ENCODE measurements around the gene NPAS3. TPM values are rescaled to one million over a fixed set of nuclear protein-coding genes. Genes with fewer than 3 reads are reported as not detected.

NPAS3 gene
- total RNA-seq, 3 donors from 2014 or later: 0.96 to 4.0 (median 2.0) TPM

- intact Hi-C loops (cut with DNase I; ENCODE audit: low total_unique reads): no loop called here
- Histone ChIP-seq H3K4me3 (no peak overlapping the region), H3K27ac (no peak overlapping the region), H3K27me3 (no peaks in the 10 kb centered on the region), H3K9me3 (no peaks in the 10 kb centered on the region), H3K36me3 (no peaks in the 10 kb centered on the region), H3K4me1 (no peaks in the 10 kb centered on the region)
- TF ChIP-seq, protein P1, sequence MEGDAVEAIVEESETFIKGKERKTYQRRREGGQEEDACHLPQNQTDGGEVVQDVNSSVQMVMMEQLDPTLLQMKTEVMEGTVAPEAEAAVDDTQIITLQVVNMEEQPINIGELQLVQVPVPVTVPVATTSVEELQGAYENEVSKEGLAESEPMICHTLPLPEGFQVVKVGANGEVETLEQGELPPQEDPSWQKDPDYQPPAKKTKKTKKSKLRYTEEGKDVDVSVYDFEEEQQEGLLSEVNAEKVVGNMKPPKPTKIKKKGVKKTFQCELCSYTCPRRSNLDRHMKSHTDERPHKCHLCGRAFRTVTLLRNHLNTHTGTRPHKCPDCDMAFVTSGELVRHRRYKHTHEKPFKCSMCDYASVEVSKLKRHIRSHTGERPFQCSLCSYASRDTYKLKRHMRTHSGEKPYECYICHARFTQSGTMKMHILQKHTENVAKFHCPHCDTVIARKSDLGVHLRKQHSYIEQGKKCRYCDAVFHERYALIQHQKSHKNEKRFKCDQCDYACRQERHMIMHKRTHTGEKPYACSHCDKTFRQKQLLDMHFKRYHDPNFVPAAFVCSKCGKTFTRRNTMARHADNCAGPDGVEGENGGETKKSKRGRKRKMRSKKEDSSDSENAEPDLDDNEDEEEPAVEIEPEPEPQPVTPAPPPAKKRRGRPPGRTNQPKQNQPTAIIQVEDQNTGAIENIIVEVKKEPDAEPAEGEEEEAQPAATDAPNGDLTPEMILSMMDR (IDR thresholded peaks at IDR 0.05): no peak
- TF ChIP-seq POLR2A (IDR thresholded peaks at IDR 0.05) (no peak), POLR2AphosphoS5 (IDR thresholded peaks at IDR 0.05) (no peak)
- no peak for DNase-seq (ENCODE audit: low spot score in 2 of 2)
Measured at GRCh38 chr14:33229269-33229929, 290.7 kb downstream of the NPAS3 start.

DNA sequence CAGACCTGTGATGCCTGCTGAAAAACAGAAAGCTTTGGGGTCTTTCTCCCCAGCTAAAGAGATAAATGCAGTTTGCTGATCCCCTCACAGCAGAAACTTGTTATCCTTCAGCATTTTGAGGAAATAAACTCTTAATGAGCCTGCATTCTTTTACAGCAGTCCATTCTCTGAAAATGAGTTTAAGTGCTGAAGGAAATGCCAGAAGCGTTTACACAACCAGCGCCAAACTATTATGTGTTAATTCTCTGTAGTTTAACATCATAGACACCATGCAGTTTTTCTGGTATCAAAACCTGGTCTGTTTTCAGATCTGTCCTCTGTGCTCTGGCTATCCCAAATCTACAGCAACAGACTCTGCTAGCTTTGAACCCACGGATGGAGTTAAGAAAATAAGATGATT lies 291.3 kb downstream of the NPAS3 start:
- TF ChIP-seq, protein P1 (IDR thresholded peaks at IDR 0.05): no peak
- TF ChIP-seq POLR2A (IDR thresholded peaks at IDR 0.05) (no peak), POLR2AphosphoS5 (IDR thresholded peaks at IDR 0.05) (no peak)
- Histone ChIP-seq H3K36me3 (no peaks in the 10 kb centered on the region), H3K27me3 (no peaks in the 10 kb centered on the region), H3K9me3 (no peaks in the 10 kb centered on the region), H3K27ac (no peak overlapping the region), H3K4me3 (no peak overlapping the region), H3K4me1 (no peaks in the 10 kb centered on the region)
- no peak for DNase-seq (ENCODE audit: low spot score in 2 of 2)
- intact Hi-C loops (cut with DNase I; ENCODE audit: low total_unique reads): no loop called here

GRCh38 chr14:33232031-33232430 lies 293.4 kb downstream of the NPAS3 start:
- TF ChIP-seq POLR2A (IDR thresholded peaks at IDR 0.05): no peak
- no peak for TF ChIP-seq POLR2AphosphoS5 (IDR thresholded peaks at IDR 0.05)
- intact Hi-C loops (cut with DNase I; ENCODE audit: low total_unique reads): no loop called here
- no peaks in the 10 kb centered on the region for H3K4me1 ChIP-seq
- H3K9me3 ChIP-seq: no peaks in the 10 kb centered on the region
- H3K27me3 ChIP-seq: no peaks in the 10 kb centered on the region
- no peak overlapping the region for H3K4me3 ChIP-seq
- H3K27ac ChIP-seq: no peak overlapping the region
- no peak for DNase-seq (ENCODE audit: low spot score in 2 of 2)
- no peaks in the 10 kb centered on the region for H3K36me3 ChIP-seq

DNA sequence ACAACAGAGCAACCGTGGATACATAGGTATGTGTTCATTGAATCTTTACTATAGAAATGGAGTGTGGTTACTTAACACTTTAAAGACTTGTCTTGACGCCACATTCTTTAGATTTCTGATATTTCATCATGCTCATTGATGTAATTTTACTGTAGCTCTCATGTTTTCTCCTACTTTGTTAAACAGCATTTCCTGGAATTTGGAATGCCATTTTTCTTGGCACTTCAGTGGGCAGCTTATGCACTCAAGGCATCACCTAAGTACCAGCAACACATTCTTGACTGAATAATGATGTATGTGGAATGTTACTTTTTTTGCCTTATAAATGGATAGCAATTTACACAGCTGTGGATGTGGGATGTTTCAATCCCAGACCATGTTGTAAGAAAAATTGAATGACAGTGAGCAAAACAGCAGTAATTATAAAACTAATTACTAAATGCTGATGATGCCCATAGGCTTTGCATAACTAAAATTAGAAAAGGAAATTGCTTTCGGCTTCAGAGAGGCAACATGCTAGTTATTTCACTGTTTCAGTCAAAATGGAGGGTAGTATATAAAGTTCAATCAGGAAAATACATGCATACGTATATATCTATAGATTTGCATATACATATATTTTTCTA lies 298.5 kb downstream of the NPAS3 start:
- no peak for DNase-seq (ENCODE audit: low spot score in 2 of 2)
- H3K36me3 ChIP-seq: no peaks in the 10 kb centered on the region
- no peaks in the 10 kb centered on the region for H3K4me1 ChIP-seq
- no peaks in the 10 kb centered on the region for H3K9me3 ChIP-seq
- H3K27me3 ChIP-seq: no peaks in the 10 kb centered on the region
- intact Hi-C loops (cut with DNase I; ENCODE audit: low total_unique reads): no loop called here
- H3K27ac ChIP-seq: no peak overlapping the region
- H3K4me3 ChIP-seq: no peak overlapping the region
- TF ChIP-seq POLR2AphosphoS5 (IDR thresholded peaks at IDR 0.05) (no peak), POLR2A (IDR thresholded peaks at IDR 0.05) (no peak)
- TF ChIP-seq, protein P1 (IDR thresholded peaks at IDR 0.05): no peak

GRCh38 chr14:33239465-33239864 lies 300.8 kb downstream of the NPAS3 start:
- TF ChIP-seq POLR2AphosphoS5 (IDR thresholded peaks at IDR 0.05) (no peak), POLR2A (IDR thresholded peaks at IDR 0.05) (no peak)
- TF ChIP-seq, protein P1 (IDR thresholded peaks at IDR 0.05): no peak
- Histone ChIP-seq H3K9me3 (no peaks in the 10 kb centered on the region), H3K4me1 (no peaks in the 10 kb centered on the region), H3K4me3 (no peak overlapping the region), H3K36me3 (no peaks in the 10 kb centered on the region), H3K27ac (no peak overlapping the region), H3K27me3 (no peaks in the 10 kb centered on the region)
- intact Hi-C loops (cut with DNase I; ENCODE audit: low total_unique reads): no loop called here
- no peak for DNase-seq (ENCODE audit: low spot score in 2 of 2)

Data from breast epithelium (tissue), 4 donors.